Globus pallidus (tissue), 1 donor: ENCODE results near the gene ERGIC1.
"Not testable (repeated sequence)": the region's sequence is repeated elsewhere in the genome, so short reads cannot be mapped to it uniquely, and the experiment has no call there.

Experiments used
- DNase-seq: peaks from one replicate; pipeline ENCODE4 v3.0.0-alpha.2; 2015; ENCODE audit warnings: low spot score

The ERGIC1 gene

GRCh38 chr5:172847584-172847983, 13.5 kb downstream of the ERGIC1 start:
- not testable (repeated sequence) for DNase-seq

GRCh38 chr5:172848419-172848818, 14.4 kb downstream of the ERGIC1 start:
- no peak for DNase-seq

- no peak for DNase-seq
These were observed 15.8 kb downstream of the ERGIC1 start for GRCh38 chr5:172849606-172850453.

GRCh38 chr5:172850454-172850797, 16.4 kb downstream of the ERGIC1 start:
- no peak for DNase-seq

- not testable (repeated sequence) for DNase-seq
These were observed 17.2 kb downstream of the ERGIC1 start for GRCh38 chr5:172851254-172851653.

GRCh38 chr5:172852490-172853354, 18.7 kb downstream of the ERGIC1 start:
- no peak for DNase-seq

GRCh38 chr5:172853355-172853975, 19.4 kb downstream of the ERGIC1 start:
- DNase-seq = no peak

- no peak for DNase-seq
These were observed 20.4 kb downstream of the ERGIC1 start for GRCh38 chr5:172854451-172854871.

- DNase-seq = no peak
These were observed 20.9 kb downstream of the ERGIC1 start for GRCh38 chr5:172854971-172855370.

GRCh38 chr5:172855597-172856292, 21.7 kb downstream of the ERGIC1 start:
- no peak for DNase-seq

GRCh38 chr5:172856336-172856735, 22.3 kb downstream of the ERGIC1 start:
- no peak for DNase-seq

- DNase-seq = no peak
These were observed 23.9 kb downstream of the ERGIC1 start for GRCh38 chr5:172857982-172858381.

- DNase-seq = no peak
These were observed 24.5 kb downstream of the ERGIC1 start for GRCh38 chr5:172858511-172858989.

GRCh38 chr5:172858990-172859811, 25.1 kb downstream of the ERGIC1 start:
- DNase-seq = no peak

GRCh38 chr5:172859966-172860365, 25.9 kb downstream of the ERGIC1 start:
- DNase-seq = no peak

- peak; percentile 85 for DNase-seq
These were observed 26.7 kb downstream of the ERGIC1 start for GRCh38 chr5:172860520-172861443.

- DNase-seq = no peak
These were observed 27.4 kb downstream of the ERGIC1 start for GRCh38 chr5:172861461-172861860.

- DNase-seq = no peak
These were observed 28.2 kb downstream of the ERGIC1 start for GRCh38 chr5:172862165-172862801.

GRCh38 chr5:172864171-172864570, 30.1 kb downstream of the ERGIC1 start:
- DNase-seq = not testable (repeated sequence)
